ENCODE data around the gene EFNB3. TPM values are rescaled to one million over a fixed set of nuclear protein-coding genes. Genes with fewer than 3 reads are reported as not detected.
A peak's percentile ranks its signal among the peaks of the same experiment; 100 is the strongest.

EFNB3 gene
- total RNA-seq, 2 donors from 2014 or later = not detected

DNA sequence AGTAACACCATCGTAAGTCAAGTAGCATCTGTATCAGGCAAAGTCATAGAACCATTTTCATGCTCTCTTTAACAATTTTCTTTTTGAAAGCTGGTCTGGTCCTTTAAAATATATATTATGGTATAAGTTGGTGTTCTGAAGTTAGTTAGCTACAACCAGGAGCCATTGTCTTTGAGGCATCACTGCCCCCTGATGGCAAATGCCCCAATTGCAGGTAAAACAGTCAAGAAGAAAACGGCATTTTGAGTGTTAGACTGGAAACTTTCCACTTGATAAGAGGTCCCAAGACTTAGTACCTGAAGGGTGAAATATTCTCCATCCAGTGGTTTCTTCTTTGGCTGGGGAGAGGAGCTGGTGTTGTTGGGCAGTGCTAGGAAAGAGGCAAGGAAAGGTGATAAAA, 31.8 kb upstream of the EFNB3 start:
- peaks cover 56% of the 10 kb centered on the region for H3K36me3 ChIP-seq
- ATAC-seq (ENCODE audit: insufficient number of reproducible peaks, low FRiP score, low read depth) = no peak

GRCh38 chr17:7674934-7675333, 30.1 kb upstream of the EFNB3 start:
- no peaks in the 10 kb centered on the region for H3K4me1 ChIP-seq (ENCODE audit: control insufficient read depth in 1 of 2, low read depth in 2 of 2)
- TF ChIP-seq CTCF (IDR thresholded peaks at IDR 0.05) = no peak
- no peak overlapping the region for H3K27ac ChIP-seq
- no peak for DNase-seq (ENCODE audit: low spot score)
- peaks cover 7% of the 10 kb centered on the region for H3K9me3 ChIP-seq
- no peak overlapping the region for H3K4me3 ChIP-seq
- no peak for ATAC-seq (ENCODE audit: insufficient number of reproducible peaks, low FRiP score, low read depth)
- no peaks in the 10 kb centered on the region for H3K27me3 ChIP-seq (replicated peaks; ENCODE audit: insufficient read depth)
- H3K36me3 ChIP-seq = peaks cover 49% of the 10 kb centered on the region

More for the DNA sequence above, 31.8 kb upstream of the EFNB3 start:
- H3K27me3 ChIP-seq (replicated peaks; ENCODE audit: insufficient read depth) = no peaks in the 10 kb centered on the region
- H3K4me3 ChIP-seq = no peak overlapping the region
- no peak overlapping the region for H3K27ac ChIP-seq
- no peak for DNase-seq (ENCODE audit: low spot score)
- peaks cover 7% of the 10 kb centered on the region for H3K9me3 ChIP-seq
- no peaks in the 10 kb centered on the region for H3K4me1 ChIP-seq (ENCODE audit: control insufficient read depth in 1 of 2, low read depth in 2 of 2)
- TF ChIP-seq CTCF (IDR thresholded peaks at IDR 0.05) = peak; percentile 25

GRCh38 chr17:7676533-7676932, 28.5 kb upstream of the EFNB3 start:
- ATAC-seq (ENCODE audit: insufficient number of reproducible peaks, low FRiP score, low read depth) (no peak), DNase-seq (ENCODE audit: low spot score) (no peak)
- Histone ChIP-seq H3K27ac (no peak overlapping the region), H3K4me1 (ENCODE audit: control insufficient read depth in 1 of 2, low read depth in 2 of 2) (no peaks in the 10 kb centered on the region), H3K27me3 (replicated peaks; ENCODE audit: insufficient read depth) (no peaks in the 10 kb centered on the region), H3K36me3 (peaks cover 36% of the 10 kb centered on the region), H3K4me3 (no peak overlapping the region), H3K9me3 (peaks cover 7% of the 10 kb centered on the region)
- TF ChIP-seq CTCF (IDR thresholded peaks at IDR 0.05) = no peak

DNA sequence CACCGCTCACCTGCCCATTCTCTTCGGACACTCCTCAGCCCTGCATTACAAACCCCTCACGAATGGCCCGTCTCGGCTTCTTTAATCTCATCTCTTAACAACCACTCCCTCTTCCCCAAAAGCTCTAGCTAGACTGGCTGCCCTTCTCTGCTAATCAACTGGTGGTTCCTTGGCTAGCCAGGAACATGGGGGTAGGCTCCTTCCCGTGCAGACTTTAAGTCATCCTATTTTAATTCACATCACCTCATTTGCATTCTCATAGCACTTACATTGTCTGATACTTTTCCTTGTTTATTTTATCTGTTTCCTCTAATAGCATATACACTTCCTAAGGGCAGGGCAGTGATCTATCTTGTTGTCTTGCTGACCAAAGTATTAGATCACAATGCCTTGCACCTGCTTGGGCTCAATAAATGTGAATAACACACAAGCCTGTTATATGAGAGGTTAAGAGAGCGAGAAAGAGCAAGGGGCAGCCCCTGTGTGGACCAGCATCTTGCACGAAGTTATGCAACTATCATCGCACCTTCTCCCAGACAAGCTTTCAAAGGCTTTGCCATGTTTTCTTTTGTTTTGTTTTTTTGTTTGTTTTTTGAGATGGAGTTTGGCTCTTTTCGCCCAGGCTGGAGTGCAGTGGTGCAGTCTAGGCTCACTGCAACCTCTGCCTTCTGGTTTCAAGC, 27.5 kb upstream of the EFNB3 start:
- Histone ChIP-seq H3K9me3 (peaks cover 7% of the 10 kb centered on the region), H3K4me3 (no peak overlapping the region), H3K27ac (no peak overlapping the region), H3K27me3 (replicated peaks; ENCODE audit: insufficient read depth) (no peaks in the 10 kb centered on the region), H3K4me1 (ENCODE audit: control insufficient read depth in 1 of 2, low read depth in 2 of 2) (no peaks in the 10 kb centered on the region), H3K36me3 (peaks cover 30% of the 10 kb centered on the region)
- ATAC-seq (ENCODE audit: insufficient number of reproducible peaks, low FRiP score, low read depth) (no peak), DNase-seq (ENCODE audit: low spot score) (no peak)
- no peak for TF ChIP-seq CTCF (IDR thresholded peaks at IDR 0.05)

DNA sequence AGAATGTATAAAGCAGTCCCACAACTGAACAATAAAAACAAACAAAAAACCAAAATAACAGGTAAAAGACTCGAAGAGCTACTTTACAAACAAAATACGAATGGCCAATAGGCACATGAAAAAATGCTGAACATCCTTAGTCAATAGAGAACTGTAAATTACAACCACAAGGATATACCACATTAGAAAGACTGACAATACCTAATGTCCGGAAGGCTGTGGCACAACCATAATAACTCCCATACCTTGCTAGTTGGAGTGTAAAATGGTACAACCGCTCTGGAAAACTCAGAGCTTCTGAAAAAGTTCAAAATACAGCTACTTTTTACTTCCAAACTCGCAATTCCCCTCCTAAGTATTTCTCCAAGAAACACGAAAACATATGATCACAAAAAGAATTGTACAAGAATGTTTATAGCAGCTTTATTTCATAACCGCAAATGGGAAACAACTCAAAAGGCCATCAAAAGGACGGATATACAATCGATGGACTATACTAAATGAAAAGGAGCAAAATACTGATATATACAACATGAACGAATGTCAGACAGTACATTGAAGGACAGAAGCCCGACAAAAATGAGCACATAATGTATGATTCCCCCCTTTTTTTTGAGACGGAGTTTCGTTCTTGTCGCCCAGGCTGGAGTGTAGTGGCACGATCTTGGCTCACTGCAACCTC, 20.0 kb upstream of the EFNB3 start:
- Histone ChIP-seq H3K27me3 (replicated peaks; ENCODE audit: insufficient read depth) (no peaks in the 10 kb centered on the region), H3K27ac (peak overlapping the region; percentile 98 to 99), H3K4me1 (ENCODE audit: control insufficient read depth in 1 of 2, low read depth in 2 of 2) (peaks cover 14 to 23% of the 10 kb centered on the region in 2 donors), H3K4me3 (peak overlapping the region; percentile 88), H3K36me3 (no peaks in the 10 kb centered on the region), H3K9me3 (no peaks in the 10 kb centered on the region)
- ATAC-seq (ENCODE audit: insufficient number of reproducible peaks, low FRiP score, low read depth) (no peak), DNase-seq (ENCODE audit: low spot score) (no peak)
- no peak for TF ChIP-seq CTCF (IDR thresholded peaks at IDR 0.05)

Data from thoracic aorta (tissue), 2 donors.